ENCODE data around the gene P2RY8. TPM values are rescaled to one million over a fixed set of nuclear protein-coding genes. Genes with fewer than 3 reads are reported as not detected.
"Not testable (repeated sequence)": the region's sequence is repeated elsewhere in the genome, so short reads cannot be mapped to it uniquely, and the experiment has no call there.

P2RY8 gene
- total RNA-seq, 4 donors from 2014 or later: 0.36 to 1.1 (median 0.62) TPM

DNA sequence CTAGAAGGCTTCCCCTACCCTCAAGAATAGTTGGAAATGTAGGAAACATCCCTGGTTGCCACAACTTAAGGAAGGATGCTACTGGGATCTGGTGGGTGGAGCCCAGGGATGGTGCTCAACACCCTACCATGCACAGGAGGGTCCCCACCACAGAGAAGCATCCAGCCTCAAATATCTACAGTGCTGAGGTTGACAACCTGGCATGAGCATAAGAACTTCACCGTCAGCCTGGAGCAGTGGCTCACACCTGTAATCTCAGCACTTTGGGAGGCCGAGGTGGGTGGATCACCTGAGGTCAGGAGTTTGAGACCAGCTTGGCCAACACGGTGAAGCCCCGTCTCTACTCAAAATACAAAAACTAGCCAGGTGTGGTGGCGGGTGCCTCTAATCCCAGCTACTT lies 60.3 kb downstream of the P2RY8 start:
- H3K4me1 ChIP-seq: no peaks in the 10 kb centered on the region
- TF ChIP-seq, protein P1, sequence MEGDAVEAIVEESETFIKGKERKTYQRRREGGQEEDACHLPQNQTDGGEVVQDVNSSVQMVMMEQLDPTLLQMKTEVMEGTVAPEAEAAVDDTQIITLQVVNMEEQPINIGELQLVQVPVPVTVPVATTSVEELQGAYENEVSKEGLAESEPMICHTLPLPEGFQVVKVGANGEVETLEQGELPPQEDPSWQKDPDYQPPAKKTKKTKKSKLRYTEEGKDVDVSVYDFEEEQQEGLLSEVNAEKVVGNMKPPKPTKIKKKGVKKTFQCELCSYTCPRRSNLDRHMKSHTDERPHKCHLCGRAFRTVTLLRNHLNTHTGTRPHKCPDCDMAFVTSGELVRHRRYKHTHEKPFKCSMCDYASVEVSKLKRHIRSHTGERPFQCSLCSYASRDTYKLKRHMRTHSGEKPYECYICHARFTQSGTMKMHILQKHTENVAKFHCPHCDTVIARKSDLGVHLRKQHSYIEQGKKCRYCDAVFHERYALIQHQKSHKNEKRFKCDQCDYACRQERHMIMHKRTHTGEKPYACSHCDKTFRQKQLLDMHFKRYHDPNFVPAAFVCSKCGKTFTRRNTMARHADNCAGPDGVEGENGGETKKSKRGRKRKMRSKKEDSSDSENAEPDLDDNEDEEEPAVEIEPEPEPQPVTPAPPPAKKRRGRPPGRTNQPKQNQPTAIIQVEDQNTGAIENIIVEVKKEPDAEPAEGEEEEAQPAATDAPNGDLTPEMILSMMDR (IDR thresholded peaks at IDR 0.05 in 4 of 5, conservative IDR thresholded peaks at IDR 0.05 in 1 of 5): no peak
- TF ChIP-seq POLR2A (IDR thresholded peaks at IDR 0.05): no peak
- intact Hi-C loops (cut with DNase I; ENCODE audit: low total_unique reads): no loop called here
- no peak overlapping the region for H3K27ac ChIP-seq
- ATAC-seq: no peak
- no peaks in the 10 kb centered on the region for H3K9me3 ChIP-seq
- no peak for DNase-seq
- in situ Hi-C loops (cut with MboI; ENCODE audit: low sequenced_read_pairs in 4 of 4): no loop called here
- H3K36me3 ChIP-seq: no peaks in the 10 kb centered on the region
- no peak overlapping the region for H3K4me3 ChIP-seq
- peaks cover 0 to 2% (median 0%) of the 10 kb centered on the region in 3 donors for H3K27me3 ChIP-seq

DNA sequence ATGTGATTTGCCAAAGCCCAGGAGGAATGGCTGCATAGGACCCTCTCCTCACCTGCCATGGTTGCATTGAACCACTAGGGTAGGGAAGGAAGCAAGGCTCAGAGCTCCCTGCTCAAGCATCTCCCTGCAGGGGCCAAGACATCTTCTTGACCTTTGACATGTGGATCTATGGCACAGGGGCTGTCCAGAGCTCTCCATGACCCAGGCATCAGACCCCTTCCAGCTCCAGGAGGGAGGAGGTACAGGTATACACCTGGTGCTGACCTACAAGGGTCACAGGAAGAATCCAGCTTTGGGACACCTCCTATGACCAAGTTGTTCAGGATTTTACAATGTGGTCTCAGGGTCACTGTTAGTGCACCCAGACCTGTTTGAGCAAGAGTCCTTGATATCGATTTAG lies 61.1 kb downstream of the P2RY8 start:
- DNase-seq: no peak
- in situ Hi-C loops (cut with MboI; ENCODE audit: low sequenced_read_pairs in 4 of 4) (no loop called here), intact Hi-C loops (cut with DNase I; ENCODE audit: low total_unique reads) (no loop called here)
- ATAC-seq: no peak
- Histone ChIP-seq H3K27me3 (peaks cover 0 to 5% (median 0%) of the 10 kb centered on the region in 3 donors), H3K4me3 (no peak overlapping the region), H3K9me3 (no peaks in the 10 kb centered on the region), H3K36me3 (no peaks in the 10 kb centered on the region), H3K4me1 (no peaks in the 10 kb centered on the region), H3K27ac (no peak overlapping the region)
- TF ChIP-seq, protein P1 (IDR thresholded peaks at IDR 0.05 in 4 of 5, conservative IDR thresholded peaks at IDR 0.05 in 1 of 5): no peak
- TF ChIP-seq POLR2A (IDR thresholded peaks at IDR 0.05): no peak

DNA sequence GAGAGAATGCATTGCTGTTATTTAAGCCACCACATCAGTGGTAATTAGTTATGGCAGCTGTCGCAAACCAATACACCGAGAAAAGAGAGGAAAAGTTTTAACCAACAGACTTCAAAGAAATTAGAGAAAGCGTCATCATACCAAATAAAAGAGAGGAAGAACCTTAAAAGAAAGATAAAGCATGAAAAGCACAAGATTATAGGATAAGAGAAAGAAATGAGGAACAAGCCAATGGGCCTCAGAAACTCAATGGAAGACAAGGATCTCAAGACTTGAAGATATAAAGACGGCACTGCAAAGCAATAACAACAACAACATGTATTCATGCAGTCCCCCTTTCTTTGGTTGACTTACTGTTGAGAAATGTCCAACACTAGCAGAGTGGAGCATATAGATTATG lies 61.5 kb downstream of the P2RY8 start:
- peaks cover 0 to 5% (median 0%) of the 10 kb centered on the region in 3 donors for H3K27me3 ChIP-seq
- in situ Hi-C loops (cut with MboI; ENCODE audit: low sequenced_read_pairs in 4 of 4): no loop called here
- H3K4me3 ChIP-seq: no peak overlapping the region
- no peaks in the 10 kb centered on the region for H3K9me3 ChIP-seq
- ATAC-seq: no peak
- no peaks in the 10 kb centered on the region for H3K36me3 ChIP-seq
- DNase-seq: no peak
- no peaks in the 10 kb centered on the region for H3K4me1 ChIP-seq
- H3K27ac ChIP-seq: no peak overlapping the region
- TF ChIP-seq, protein P1 (IDR thresholded peaks at IDR 0.05 in 4 of 5, conservative IDR thresholded peaks at IDR 0.05 in 1 of 5): no peak
- TF ChIP-seq POLR2A (IDR thresholded peaks at IDR 0.05): no peak
- intact Hi-C loops (cut with DNase I; ENCODE audit: low total_unique reads): no loop called here

DNA sequence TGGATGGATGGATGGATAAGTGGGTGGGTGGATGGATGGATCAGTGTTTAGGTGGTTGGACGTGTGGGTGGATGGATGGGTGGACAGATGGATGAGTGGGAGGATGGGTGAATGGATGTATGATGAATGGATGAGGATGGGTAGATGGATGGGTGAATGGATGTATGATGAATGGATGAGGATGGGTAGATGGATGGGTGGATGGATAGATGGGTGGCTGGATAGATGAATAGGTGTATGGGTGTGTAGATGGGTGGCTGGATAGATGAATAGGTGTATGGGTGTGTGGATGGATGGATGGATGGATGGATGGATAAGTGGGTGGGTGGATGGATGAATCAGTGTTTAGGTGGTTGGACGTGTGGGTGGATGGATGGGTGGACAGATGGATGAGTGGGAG lies 62.4 kb downstream of the P2RY8 start:
- H3K4me3 ChIP-seq; H3K36me3 ChIP-seq; H3K27me3 ChIP-seq; H3K4me1 ChIP-seq; DNase-seq; intact Hi-C loops (cut with DNase I; ENCODE audit: low total_unique reads); ATAC-seq; H3K9me3 ChIP-seq; H3K27ac ChIP-seq: not testable (repeated sequence)
- in situ Hi-C loops (cut with MboI; ENCODE audit: low sequenced_read_pairs in 4 of 4): loop anchor here (25.0 kb wide), 2 partner anchors 113 to 1138 kb away; partner anchors contain the start of gene AKAP17A (in 2 of the 4)

DNA sequence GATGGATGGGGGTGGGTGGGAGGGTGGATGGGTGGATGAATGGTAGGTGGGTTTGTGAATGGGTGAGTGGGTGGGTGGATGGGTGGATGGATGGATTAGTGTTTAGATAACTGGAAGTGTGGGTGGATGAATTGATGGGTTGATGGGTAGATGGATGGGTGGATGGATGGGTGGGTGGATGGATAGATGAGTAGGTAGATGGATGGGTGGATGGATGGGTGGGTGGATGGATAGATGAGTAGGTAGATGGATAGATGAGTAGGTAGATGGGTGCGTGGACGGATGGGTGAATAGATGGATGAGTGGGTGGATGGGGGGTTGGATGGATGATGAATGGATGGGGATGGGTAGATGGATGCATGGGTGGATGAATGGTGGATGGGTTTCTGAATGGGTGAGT lies 64.0 kb downstream of the P2RY8 start:
- intact Hi-C loops (cut with DNase I; ENCODE audit: low total_unique reads): no loop called here
- Histone ChIP-seq H3K27ac (no peak overlapping the region), H3K27me3 (peaks cover 3 to 9% (median 4%) of the 10 kb centered on the region in 3 donors), H3K4me3 (no peak overlapping the region), H3K9me3 (no peaks in the 10 kb centered on the region), H3K36me3 (no peaks in the 10 kb centered on the region), H3K4me1 (no peaks in the 10 kb centered on the region)
- DNase-seq (no peak), ATAC-seq (no peak)
- TF ChIP-seq, protein P1 (IDR thresholded peaks at IDR 0.05 in 4 of 5, conservative IDR thresholded peaks at IDR 0.05 in 1 of 5): no peak
- no peak for TF ChIP-seq POLR2A (IDR thresholded peaks at IDR 0.05)
- in situ Hi-C loops (cut with MboI; ENCODE audit: low sequenced_read_pairs in 4 of 4): loop anchor here (25.0 kb wide), 2 partner anchors 114 to 1139 kb away; partner anchors contain the start of gene AKAP17A (in 2 of the 4)

Data from gastrocnemius medialis (tissue), 4 donors.